ENCODE data around the gene LIN7B.

DNA sequence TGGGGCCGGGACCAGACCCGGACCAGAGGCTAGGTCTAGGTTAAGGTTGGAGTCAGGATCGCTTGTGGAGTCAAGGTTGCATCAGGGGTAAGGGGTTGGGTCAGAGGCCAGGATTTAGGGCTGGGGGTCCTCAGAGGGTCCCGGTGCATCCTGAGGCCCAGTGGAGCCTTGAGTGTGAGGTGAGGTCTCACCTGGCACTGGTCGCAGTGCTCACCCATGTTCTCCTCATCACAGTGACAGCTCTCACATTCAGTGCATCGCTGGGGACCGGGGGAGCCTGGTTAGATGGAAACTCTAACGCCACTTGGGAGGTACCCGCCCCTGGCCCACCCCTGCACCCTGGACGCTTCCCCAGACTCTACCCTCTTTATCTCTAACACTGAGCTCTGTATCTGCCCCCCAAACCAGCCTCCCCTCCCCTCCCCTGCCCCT is 38.0 kb downstream of the LIN7B start:
- TF ChIP-seq MXI1 (IDR thresholded peaks at IDR 0.05; ENCODE audit: low read depth, low read length) (no peak), CTCF (IDR thresholded peaks at IDR 0.05) (no peak), EZH2phosphoT487 (IDR thresholded peaks at IDR 0.05; ENCODE audit: borderline replicate concordance, low read depth) (no peak), TEAD4 (IDR thresholded peaks at IDR 0.05; ENCODE audit: borderline replicate concordance, insufficient read depth) (no peak), TAF1 (IDR thresholded peaks at IDR 0.05; ENCODE audit: borderline replicate concordance, low read depth, low read length) (no peak), TCF12 (IDR thresholded peaks at IDR 0.05) (no peak), EP300 (IDR thresholded peaks at IDR 0.05; ENCODE audit: borderline replicate concordance in 1 of 2, low read depth in 1 of 2, low read length in 1 of 2) (no peak)
